Camera-type eye (tissue), 1 donor: ENCODE data around the gene SCO1. TPM values are rescaled to one million over a fixed set of nuclear protein-coding genes. Genes with fewer than 3 reads are reported as not detected.

ENCODE experiments used
- total RNA-seq: library from RNA; depleted of rRNA; stranded (reverse); fragments of >200 nt; gene quantifications from one replicate; pipeline ENCODE4 v1.2.3, GENCODE V29; 2014

The SCO1 gene
- total RNA-seq, result 25.6 TPM

DNA sequence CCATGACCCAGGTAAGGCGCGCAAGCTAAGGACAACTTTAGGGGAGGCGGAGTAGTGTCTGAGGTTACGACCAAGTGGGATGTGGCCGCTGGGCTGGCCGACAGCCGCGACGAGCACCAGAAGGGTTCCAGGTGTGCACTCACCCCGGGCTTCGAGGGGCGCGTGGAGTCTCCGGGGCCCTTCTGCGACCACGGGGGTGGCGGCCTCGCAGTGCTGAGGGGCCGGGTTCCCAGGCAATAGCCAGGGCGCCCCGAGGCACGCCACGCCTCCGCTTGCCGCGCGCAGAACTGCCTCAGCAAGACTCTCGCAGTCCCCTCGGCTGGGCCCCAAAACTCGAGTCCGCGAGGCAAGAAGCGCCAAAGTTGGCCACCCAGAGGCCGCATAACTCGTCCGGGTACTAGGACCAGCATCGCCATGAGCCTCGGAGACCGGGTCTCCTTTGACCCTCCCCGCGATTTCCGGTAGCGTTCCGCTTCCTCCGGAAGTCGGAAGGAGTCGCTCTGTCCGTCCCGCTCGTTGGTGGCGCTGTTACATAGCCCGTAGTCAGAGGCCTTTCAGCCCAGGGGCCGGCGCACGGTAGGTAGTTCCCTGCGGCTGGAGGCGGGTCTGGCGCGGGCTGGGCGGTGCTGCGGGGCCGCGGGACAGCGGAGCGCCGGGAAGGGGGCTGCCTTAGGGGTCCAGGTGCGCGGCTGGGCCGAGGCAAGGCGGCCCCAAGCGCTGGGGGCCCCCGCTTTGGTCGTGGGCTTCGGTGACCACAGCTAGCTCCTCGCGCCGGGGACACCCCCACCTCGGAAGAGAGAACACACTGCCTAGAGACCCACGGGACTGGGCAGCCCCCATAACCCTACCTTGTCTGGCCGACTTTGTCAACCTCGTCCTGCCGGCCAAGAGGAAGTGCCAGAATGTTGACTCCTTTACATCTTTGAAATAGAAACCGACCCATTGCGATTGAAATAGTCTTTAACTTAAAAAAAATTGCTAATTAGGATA lies at the start of gene SCO1, which contains the start of gene ADPRM:
Gene SCO1 (minus strand): TSS at position 442 of the 990 bp plus-strand sequence. CDS start 26 bp downstream, at position 416.
Gene ADPRM (plus strand): TSS at position 503 of the 990 bp plus-strand sequence. CDS start 7,333 bp downstream, outside the sequence.

DNA sequence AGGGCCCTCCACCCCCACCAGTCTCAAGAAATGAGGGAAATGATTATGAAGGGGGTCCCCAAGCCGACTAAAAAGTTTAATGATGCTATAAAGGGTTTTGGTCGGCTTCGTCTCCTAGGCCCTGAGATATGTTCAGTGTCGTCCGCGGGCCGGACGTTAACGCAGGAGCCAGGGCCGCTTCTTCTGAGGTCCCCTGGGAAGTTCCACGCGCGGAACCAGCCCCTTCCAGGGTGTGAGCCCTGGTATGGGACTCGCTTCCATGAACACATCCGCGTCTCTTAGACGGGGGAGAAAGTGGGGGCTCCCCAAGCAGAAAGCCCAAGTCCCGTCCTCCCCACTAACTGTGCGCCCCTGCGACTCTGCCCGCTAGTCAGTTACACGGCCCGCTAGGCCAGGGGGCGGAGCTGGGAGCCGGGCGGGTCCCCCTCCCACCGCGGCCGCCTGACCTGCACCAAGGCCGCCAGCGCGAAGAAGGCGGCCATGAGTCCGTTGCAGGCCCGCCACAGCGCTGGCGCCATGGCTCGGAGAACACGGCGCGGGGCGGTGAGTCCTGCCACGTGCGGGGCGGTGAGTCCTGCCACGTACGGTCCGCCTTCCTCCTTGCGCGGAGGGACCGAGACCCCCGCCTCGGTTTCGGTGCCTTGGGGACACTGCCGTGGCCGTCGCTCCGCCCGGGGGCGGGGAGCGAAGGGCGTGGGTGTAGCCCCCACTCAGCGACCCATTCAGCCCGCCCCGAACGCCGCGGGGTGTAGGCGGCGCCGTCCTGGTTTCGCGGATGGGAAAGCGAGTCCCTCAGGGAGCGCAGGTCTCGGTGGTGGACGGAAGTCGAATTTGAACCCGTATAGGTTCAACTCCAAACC lies 32.2 kb upstream of the SCO1 start, which contains the start of gene TMEM220:
Gene TMEM220 (minus strand): TSS at position 690 of the 860 bp plus-strand sequence. CDS start 172 bp downstream, at position 518.

DNA sequence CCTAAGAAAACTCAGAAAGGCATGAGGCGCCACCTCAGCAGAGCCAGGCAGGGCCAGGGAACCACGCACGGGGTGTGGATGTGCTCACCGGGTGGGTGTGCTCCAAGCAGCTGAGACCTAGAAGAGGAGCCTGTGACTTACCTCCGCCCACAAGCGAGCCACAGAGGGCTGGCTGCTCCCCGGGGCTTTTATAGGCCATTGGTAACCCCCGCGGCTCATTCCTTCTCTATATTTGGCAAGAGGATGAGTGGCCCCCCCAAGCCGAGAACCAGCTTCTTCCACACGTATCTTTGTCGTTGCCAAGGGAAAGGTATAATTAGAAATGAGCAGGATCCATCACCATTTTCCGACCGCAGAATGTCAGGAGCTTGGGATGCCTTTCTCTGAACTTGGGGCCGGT lies 40.2 kb downstream of the SCO1 start, which contains the start of gene MYH3:
Gene MYH3 (minus strand): TSS at position 162 of the 400 bp plus-strand sequence. CDS start 2,245 bp downstream, outside the sequence.

Other genes starting within 250 kb of the SCO1 start
- 18.1 TPM for gene MYH4, start 228.0 kb downstream of the SCO1 start, total RNA-seq
- gene MYH1, start 179.0 kb downstream of the SCO1 start, total RNA-seq, result 3.8 TPM
- gene MYH2, start 147.9 kb downstream of the SCO1 start, total RNA-seq, result 272 TPM
- gene MYH3, start 40.2 kb downstream of the SCO1 start, total RNA-seq, result 774 TPM
- 31.4 TPM for gene ADPRM, start 61 bp upstream of the SCO1 start, total RNA-seq
- gene TMEM220, start 32.5 kb upstream of the SCO1 start, total RNA-seq, result 6.9 TPM
- not detected for gene TMEM238L, start 106.6 kb upstream of the SCO1 start, total RNA-seq
- 1.3 TPM for gene PIRT, start 140.6 kb upstream of the SCO1 start, total RNA-seq